ENCODE data around the gene SEZ6.

Gene SEZ6

GRCh38 chr17:28961391-28961790, 44.4 kb downstream of the SEZ6 start:
- TF ChIP-seq, protein P1, sequence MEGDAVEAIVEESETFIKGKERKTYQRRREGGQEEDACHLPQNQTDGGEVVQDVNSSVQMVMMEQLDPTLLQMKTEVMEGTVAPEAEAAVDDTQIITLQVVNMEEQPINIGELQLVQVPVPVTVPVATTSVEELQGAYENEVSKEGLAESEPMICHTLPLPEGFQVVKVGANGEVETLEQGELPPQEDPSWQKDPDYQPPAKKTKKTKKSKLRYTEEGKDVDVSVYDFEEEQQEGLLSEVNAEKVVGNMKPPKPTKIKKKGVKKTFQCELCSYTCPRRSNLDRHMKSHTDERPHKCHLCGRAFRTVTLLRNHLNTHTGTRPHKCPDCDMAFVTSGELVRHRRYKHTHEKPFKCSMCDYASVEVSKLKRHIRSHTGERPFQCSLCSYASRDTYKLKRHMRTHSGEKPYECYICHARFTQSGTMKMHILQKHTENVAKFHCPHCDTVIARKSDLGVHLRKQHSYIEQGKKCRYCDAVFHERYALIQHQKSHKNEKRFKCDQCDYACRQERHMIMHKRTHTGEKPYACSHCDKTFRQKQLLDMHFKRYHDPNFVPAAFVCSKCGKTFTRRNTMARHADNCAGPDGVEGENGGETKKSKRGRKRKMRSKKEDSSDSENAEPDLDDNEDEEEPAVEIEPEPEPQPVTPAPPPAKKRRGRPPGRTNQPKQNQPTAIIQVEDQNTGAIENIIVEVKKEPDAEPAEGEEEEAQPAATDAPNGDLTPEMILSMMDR (IDR thresholded peaks at IDR 0.05; ENCODE audit: low read depth, low read length, missing control alignments), result no peak
- DNase-seq (ENCODE audit: low read depth), result no peak

GRCh38 chr17:28960256-28961061, 45.4 kb downstream of the SEZ6 start:
- DNase-seq (ENCODE audit: low read depth), result no peak
- TF ChIP-seq, protein P1 (IDR thresholded peaks at IDR 0.05; ENCODE audit: low read depth, low read length, missing control alignments), result no peak
- no peak overlapping the region for H3K4me3 ChIP-seq (ENCODE audit: low read depth, low read length)

More at GRCh38 chr17:28961391-28961790, 44.4 kb downstream of the SEZ6 start:
- no peak overlapping the region for H3K4me3 ChIP-seq (ENCODE audit: low read depth, low read length)

- DNase-seq (ENCODE audit: low read depth), result no peak
- H3K4me3 ChIP-seq (ENCODE audit: low read depth, low read length), result no peak overlapping the region
- TF ChIP-seq, protein P1 (IDR thresholded peaks at IDR 0.05; ENCODE audit: low read depth, low read length, missing control alignments), result no peak
Measured at GRCh38 chr17:28959471-28959871, 46.4 kb downstream of the SEZ6 start.

DNA sequence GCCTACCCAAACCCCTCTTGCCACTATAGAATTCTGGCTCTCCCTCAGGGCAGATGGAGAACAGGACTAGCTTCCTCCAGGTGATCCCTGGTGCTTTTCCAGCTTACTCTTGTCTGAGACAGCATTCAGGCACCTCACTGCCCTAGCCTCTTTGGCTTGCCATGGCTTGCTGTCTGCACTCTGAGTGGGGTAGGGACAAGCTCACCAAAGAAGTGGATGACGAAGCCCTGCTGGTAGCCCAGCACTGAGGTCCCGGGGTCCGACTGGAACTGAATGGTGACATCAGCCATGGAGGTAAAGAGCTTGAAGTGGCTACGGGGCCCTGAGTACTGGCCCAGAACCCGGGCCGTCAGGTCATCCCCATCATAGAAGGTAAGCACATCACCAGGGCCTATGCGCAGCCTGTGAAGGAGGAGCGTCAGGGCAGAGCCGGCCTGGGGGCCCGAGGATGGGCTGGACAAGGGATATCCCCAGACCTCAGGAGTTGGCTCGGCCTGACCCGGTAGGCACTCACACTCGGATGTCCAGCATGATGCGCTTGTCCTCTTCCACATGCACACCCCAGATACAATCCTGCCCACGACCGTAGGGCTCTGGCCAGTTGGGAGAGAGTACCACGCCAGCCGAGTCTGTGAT, 46.9 kb downstream of the SEZ6 start:
- TF ChIP-seq, protein P1 (IDR thresholded peaks at IDR 0.05; ENCODE audit: low read depth, low read length, missing control alignments), result no peak
- no peak for DNase-seq (ENCODE audit: low read depth)
- H3K4me3 ChIP-seq (ENCODE audit: low read depth, low read length), result no peak overlapping the region

DNA sequence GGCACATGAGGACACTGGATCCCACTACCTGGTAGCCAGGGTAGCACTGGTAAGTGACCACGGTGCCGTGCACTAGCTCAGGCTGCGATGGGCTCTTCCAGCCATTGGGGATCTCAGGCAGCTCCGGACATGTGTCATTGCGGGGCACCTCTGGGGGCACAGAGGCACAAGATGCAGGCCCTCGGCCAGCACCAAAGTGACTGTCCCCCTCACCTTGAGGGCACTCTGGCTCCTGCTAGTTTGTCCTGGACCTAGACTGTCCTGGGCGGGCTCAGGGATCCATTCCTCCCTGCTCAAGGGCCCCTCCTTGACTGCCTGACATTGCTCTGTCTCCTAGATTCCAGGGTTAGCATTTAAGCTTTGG, 47.9 kb downstream of the SEZ6 start:
- DNase-seq (ENCODE audit: low read depth), result no peak
- TF ChIP-seq, protein P1 (IDR thresholded peaks at IDR 0.05; ENCODE audit: low read depth, low read length, missing control alignments), result no peak

GRCh38 chr17:28957277-28957991, 48.4 kb downstream of the SEZ6 start:
- DNase-seq (ENCODE audit: low read depth), result no peak
- TF ChIP-seq, protein P1 (IDR thresholded peaks at IDR 0.05; ENCODE audit: low read depth, low read length, missing control alignments), result no peak
- H3K4me3 ChIP-seq (ENCODE audit: low read depth, low read length), result no peak overlapping the region

More for the DNA sequence above, 47.9 kb downstream of the SEZ6 start:
- H3K4me3 ChIP-seq (ENCODE audit: low read depth, low read length), result no peak overlapping the region
